ENCODE results near the gene ATP13A3.

GRCh38 chr3:194443901-194444300 lies 42.9 kb downstream of the ATP13A3 start:
- TF ChIP-seq, protein P1, sequence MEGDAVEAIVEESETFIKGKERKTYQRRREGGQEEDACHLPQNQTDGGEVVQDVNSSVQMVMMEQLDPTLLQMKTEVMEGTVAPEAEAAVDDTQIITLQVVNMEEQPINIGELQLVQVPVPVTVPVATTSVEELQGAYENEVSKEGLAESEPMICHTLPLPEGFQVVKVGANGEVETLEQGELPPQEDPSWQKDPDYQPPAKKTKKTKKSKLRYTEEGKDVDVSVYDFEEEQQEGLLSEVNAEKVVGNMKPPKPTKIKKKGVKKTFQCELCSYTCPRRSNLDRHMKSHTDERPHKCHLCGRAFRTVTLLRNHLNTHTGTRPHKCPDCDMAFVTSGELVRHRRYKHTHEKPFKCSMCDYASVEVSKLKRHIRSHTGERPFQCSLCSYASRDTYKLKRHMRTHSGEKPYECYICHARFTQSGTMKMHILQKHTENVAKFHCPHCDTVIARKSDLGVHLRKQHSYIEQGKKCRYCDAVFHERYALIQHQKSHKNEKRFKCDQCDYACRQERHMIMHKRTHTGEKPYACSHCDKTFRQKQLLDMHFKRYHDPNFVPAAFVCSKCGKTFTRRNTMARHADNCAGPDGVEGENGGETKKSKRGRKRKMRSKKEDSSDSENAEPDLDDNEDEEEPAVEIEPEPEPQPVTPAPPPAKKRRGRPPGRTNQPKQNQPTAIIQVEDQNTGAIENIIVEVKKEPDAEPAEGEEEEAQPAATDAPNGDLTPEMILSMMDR (IDR thresholded peaks at IDR 0.05; ENCODE audit: low read length): no peak
- TF ChIP-seq EZH2 (IDR thresholded peaks at IDR 0.05; ENCODE audit: borderline replicate concordance, low read length): no peak
